ENCODE data around the gene SLC25A33. TPM values are rescaled to one million over a fixed set of nuclear protein-coding genes. Genes with fewer than 3 reads are reported as not detected.

Gene SLC25A33
- total and polyA plus RNA-seq, 8 donors = 2.2 to 6.0 (median 2.7) TPM

GRCh38 chr1:9610548-9610947 is 71.3 kb downstream of the SLC25A33 start:
- no peak for TF ChIP-seq CTCF (IDR thresholded peaks at IDR 0.05)
- intact Hi-C loops (cut with DNase I) = no loop called here
- no peak overlapping the region for H3K27ac ChIP-seq
- H3K36me3 ChIP-seq = peaks cover 0 to 70% of the 10 kb centered on the region in 2 donors
- H3K9me3 ChIP-seq = no peaks in the 10 kb centered on the region
- no peaks in the 10 kb centered on the region for H3K4me1 ChIP-seq
- ATAC-seq (no peak), DNase-seq (no peak)
- no peaks in the 10 kb centered on the region for H3K27me3 ChIP-seq
- H3K4me3 ChIP-seq = no peak overlapping the region

GRCh38 chr1:9611716-9612115 is 72.5 kb downstream of the SLC25A33 start:
- no peak for ATAC-seq
- no peak overlapping the region for H3K4me3 ChIP-seq
- H3K4me1 ChIP-seq = no peaks in the 10 kb centered on the region
- H3K9me3 ChIP-seq = no peaks in the 10 kb centered on the region
- no peak overlapping the region for H3K27ac ChIP-seq
- peaks cover 0 to 65% of the 10 kb centered on the region in 2 donors for H3K36me3 ChIP-seq
- DNase-seq = no peak
- TF ChIP-seq CTCF (IDR thresholded peaks at IDR 0.05) = no peak
- intact Hi-C loops (cut with DNase I) = no loop called here
- no peaks in the 10 kb centered on the region for H3K27me3 ChIP-seq

GRCh38 chr1:9612162-9612845 is 73.0 kb downstream of the SLC25A33 start:
- H3K4me1 ChIP-seq = no peaks in the 10 kb centered on the region
- H3K9me3 ChIP-seq = no peaks in the 10 kb centered on the region
- peaks cover 0 to 61% of the 10 kb centered on the region in 2 donors for H3K36me3 ChIP-seq
- TF ChIP-seq CTCF (IDR thresholded peaks at IDR 0.05) = no peak
- no peak for DNase-seq
- H3K4me3 ChIP-seq = no peak overlapping the region
- H3K27ac ChIP-seq = no peak overlapping the region
- ATAC-seq = no peak
- intact Hi-C loops (cut with DNase I) = no loop called here
- peaks cover 0 to 4% of the 10 kb centered on the region in 2 donors for H3K27me3 ChIP-seq

GRCh38 chr1:9612871-9613624 is 73.8 kb downstream of the SLC25A33 start:
- intact Hi-C loops (cut with DNase I) = no loop called here
- no peak overlapping the region for H3K4me3 ChIP-seq
- DNase-seq (peak in 1 of 4 donors; percentile 73), ATAC-seq (no peak)
- peaks cover 0 to 55% of the 10 kb centered on the region in 2 donors for H3K36me3 ChIP-seq
- no peak for TF ChIP-seq CTCF (IDR thresholded peaks at IDR 0.05)
- H3K9me3 ChIP-seq = no peaks in the 10 kb centered on the region
- H3K4me1 ChIP-seq = no peaks in the 10 kb centered on the region
- peaks cover 0 to 11% of the 10 kb centered on the region in 2 donors for H3K27me3 ChIP-seq
- no peak overlapping the region for H3K27ac ChIP-seq

GRCh38 chr1:9613625-9614299 is 74.5 kb downstream of the SLC25A33 start:
- Histone ChIP-seq H3K4me1 (no peaks in the 10 kb centered on the region), H3K36me3 (peaks cover 0 to 48% of the 10 kb centered on the region in 2 donors), H3K27me3 (peaks cover 0 to 18% of the 10 kb centered on the region in 2 donors), H3K4me3 (no peak overlapping the region), H3K27ac (no peak overlapping the region), H3K9me3 (no peaks in the 10 kb centered on the region)
- no peak for TF ChIP-seq CTCF (IDR thresholded peaks at IDR 0.05)
- ATAC-seq = no peak
- DNase-seq = no peak
- intact Hi-C loops (cut with DNase I) = no loop called here
